HG03442 (cell line): ENCODE results near the gene ANO5.
"Not testable (repeated sequence)": the region's sequence is repeated elsewhere in the genome, so short reads cannot be mapped to it uniquely, and the experiment has no call there.

ENCODE experiments used
- ATAC-seq: cut with Tn5 transposase; IDR thresholded peaks from one replicate; pipeline ENCODE4 v1.9.1; 2021; ENCODE audit warnings: mild to moderate bottlenecking, moderate library complexity; ENCODE audit not compliant: unreplicated experiment

The ANO5 gene

DNA sequence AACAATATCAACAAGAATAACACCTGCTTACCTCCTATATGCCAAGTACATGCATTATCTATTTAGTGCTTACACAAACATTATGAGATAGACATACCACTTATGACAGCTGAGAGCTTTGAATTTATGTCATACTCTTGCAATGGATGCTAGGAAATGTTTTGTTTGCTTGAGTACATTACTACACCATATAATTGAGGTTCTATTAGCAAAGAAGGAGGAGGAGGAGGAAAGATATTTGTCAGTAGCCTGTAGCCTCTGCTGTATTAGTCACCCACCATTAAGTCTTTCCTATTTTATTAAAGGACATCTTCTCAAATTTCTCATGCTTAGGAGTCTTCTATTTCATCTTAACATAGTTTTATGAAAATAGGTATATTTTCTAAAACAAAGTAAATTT lies 6.4 kb downstream of the ANO5 start:
- ATAC-seq = no peak

DNA sequence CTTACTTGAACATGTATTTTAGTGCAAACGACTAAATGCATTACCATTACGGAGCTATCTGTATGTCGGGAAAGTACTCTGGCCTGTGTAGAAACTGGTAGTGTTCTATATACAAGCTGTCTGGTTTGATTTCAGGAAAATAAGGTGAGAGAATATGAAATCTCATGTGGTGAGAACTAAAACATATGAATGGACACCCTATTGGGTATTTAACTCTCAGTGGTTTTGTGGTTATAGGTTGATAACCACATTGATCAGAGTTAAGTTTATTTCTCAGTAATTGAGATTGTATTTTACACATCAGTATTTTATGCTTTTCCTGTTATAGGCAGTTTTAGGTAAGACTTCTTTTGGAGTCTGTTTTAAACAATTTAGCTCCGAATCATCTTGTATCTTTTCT lies 10.4 kb downstream of the ANO5 start:
- ATAC-seq = peak; percentile 50

DNA sequence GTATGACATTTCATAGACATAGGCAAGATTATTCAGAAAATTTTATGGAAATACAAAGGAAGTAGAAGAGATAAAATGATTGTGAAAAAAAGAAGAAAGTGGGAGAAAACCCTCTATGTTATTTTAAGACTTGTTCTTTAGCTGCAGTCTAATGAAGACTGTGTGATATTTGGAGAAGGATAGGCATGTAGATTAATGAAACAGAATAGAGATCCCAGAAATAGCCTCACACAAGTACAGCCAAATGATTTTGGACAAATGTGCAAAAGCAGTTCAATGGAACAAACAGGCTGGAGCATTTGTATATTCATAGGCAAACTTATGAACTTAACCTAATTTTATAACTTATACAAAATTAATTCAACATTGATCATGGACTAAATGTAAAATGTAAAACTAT lies 14.3 kb downstream of the ANO5 start:
- ATAC-seq = no peak

DNA sequence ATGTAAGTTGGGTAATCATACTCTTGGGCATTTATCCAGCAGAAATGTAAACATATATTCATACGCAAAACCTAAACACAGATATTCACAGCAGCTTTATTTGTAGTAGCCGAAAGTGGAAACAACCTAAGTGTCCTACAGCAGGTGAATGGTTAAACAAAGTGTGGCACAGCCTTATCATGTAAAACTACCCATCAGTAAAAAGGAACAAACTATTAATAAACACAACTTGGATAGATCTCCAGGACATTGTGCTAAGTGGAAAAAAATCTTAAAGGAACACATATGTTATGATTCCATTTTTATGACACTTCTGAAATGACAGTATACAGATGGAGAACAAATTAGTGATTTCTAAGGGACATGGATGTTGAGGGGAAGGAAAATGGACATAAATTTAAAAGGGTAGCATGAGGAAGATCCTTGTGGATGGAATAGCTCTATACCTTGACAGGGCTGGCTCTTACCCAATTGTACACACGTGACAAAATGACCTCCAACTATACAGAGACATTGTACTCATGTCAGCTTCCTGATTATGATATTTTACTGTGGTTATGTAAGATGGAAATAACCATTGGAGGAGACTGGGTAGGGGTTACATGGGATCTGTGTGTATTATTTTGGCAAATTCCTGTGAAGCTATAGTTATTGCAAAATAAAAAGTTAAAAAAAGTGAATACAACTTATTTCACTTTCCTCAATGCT lies 15.4 kb downstream of the ANO5 start:
- ATAC-seq = no peak

DNA sequence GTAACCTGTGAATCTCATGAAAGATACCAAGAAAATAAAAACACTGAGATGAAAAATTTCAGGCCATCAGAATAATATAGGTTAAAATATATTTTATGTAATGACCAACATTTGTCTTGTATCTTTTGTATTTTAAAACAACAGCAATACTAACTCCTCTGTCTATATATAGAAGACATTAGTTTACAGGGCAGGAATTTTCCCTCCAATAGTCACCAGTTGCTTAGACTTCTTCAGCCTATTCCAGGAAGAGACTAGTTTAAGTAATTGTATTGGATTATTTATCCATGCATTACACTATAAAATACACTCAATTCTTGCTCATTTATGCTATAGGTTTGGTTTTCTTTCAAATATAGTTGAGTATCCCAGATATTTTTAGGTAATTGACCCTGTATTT lies 24.1 kb downstream of the ANO5 start:
- no peak for ATAC-seq

DNA sequence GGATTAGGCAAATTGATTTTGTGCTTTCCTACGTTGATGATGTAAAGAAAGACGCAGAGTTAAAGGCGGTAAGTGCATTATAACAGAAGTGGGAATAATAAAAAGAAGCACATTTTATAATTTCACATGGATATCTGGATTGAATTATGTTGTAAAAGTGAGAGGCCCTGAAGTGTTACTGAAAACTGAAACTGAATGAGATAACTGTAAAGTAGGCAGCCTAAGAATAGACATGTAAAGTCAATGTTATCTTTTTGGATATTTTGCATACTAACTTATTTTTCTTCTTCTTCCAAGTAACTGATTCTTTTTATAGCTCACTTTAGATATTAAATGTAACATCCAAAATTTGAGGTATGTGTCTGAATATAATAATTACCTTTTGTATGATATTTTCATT lies 28.3 kb downstream of the ANO5 start:
- no peak for ATAC-seq

DNA sequence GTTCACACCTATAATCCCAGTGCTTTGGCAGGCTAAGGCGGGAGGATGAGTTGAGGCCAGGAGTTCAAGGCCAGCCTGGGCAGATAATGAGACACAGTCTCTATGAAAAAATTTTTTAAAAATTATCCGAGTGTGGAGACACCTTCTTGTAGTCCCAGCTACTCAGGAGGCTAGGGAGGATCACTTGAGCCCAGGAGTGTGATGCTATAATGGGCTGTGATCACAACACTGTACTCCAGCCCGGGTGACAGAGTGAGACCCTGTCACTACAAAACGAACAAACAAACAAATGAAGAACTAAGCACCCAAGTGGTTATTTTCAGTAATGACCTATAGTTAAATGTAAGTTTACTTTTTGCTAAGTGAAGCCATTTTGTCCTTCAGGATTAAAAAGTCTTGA lies 32.3 kb downstream of the ANO5 start:
- ATAC-seq = no peak

DNA sequence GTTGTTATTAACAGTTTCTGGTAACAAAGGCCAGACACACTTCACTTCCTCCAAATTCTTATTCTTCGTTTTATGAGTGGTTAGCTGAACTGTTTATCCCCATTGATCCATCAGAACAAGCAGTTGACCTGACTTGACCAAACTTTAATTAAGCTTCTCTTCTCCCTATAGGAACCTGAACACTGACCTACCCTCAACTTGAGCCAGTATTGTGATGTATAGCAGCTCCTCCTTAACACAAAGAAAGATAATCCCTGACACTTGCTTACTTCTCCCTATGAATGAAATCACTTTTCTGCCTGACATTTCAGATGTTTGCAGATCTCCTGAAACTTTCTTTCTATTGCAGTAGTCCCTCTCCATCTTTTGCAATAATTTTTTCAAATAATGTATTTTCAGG lies 41.9 kb downstream of the ANO5 start:
- no peak for ATAC-seq

DNA sequence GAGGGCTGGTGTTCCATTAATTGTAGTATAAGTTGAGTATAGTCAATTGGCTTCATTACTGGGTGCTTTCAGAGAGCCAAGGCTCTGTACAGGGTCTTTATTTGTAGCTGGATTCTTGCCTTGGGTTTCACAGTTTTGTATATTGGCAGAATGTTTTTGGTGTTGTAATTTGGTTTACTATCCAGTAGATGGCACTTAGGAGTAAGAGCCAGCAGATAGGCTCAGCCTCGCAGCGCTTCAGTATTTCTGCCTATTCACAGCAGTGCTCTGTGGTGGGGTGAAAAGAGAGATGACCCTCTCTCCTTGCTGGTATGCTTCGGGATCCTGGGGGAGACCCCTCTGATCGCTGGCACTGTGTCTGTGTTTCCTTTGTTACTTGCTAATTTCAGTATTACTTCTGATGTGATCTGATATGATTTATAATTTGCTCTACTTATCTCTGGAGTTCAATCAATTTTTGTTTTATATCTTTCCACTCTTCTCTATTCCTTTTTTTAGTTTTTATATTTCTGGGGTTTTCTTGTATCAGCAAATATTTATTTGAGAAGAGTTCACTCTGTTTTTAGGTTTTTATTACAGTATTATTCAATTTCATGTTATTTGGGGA lies 52.2 kb downstream of the ANO5 start:
- ATAC-seq = peak; percentile 96

DNA sequence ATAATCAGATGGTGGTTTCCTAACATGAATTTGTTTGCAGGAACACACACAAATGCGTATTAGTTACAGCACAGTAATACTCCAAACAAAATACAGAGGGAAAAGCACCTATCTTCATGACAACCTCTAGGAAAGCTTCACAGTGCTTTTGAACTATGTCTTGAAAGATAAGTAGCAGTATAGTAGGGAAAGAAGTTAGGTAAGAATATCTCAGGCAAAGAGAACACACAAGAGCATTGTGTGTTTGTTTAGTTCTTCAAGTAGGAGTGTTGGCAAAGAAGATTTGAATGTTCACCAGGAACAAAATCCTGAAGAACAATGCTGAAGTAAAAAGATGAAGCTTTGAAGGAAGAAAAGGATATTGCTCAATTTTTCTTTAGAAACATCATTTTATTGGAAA lies 54.1 kb downstream of the ANO5 start:
- ATAC-seq = no peak

DNA sequence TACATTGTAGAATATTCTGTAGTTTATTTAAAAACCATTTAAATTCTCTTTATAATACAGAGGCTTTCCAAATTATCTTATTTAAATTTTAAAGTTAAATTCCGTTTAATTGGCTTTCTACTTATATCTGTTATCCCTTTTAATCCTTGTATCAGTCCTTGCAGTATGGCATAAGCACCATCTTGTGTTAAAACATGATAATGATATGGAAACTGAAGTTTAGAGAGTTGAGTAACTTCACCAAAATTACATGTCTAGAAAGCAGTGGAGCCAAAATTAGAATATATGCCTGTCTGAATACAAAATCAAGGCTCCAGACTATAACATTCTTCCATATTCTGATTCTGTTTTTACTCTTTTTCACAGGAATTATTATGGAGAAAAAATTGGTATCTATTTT lies 57.0 kb downstream of the ANO5 start:
- ATAC-seq = no peak

DNA sequence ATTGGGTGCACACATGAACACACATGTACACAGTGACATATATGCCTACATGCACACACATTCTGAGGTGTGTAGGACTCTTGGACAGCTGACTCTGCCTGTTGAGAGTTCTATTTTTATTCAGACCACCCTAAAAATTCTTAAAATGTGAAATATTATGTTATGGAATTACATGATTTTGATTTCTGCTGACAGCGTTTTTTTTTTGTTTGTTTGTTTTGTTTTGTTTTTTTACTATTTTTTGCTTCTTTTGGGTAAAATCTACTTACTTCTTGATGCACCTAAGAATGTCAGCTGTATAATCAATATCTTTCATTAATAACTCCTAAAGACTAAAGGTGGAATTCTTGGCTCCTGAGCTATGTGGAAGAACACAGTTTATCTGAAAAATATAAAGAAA lies 64.0 kb downstream of the ANO5 start:
- ATAC-seq = no peak

DNA sequence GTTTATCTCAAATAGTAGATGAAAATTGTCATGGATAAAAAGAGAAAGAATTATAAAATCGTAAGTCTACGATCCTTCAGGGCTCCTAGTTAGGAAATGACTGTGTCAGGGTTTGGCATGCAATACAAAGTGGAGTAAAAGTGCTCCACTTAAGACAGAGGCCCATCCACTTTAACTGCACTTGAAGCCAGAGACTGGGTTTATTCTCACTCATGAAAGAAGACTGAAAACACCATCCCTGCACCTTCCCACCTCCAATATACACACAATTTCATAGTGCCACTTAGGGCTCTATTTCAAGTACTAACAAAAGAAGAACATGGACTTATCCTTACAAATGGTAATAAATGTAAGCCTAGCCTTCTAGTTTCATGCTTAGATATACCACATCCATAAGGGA lies 70.7 kb downstream of the ANO5 start:
- ATAC-seq = no peak

DNA sequence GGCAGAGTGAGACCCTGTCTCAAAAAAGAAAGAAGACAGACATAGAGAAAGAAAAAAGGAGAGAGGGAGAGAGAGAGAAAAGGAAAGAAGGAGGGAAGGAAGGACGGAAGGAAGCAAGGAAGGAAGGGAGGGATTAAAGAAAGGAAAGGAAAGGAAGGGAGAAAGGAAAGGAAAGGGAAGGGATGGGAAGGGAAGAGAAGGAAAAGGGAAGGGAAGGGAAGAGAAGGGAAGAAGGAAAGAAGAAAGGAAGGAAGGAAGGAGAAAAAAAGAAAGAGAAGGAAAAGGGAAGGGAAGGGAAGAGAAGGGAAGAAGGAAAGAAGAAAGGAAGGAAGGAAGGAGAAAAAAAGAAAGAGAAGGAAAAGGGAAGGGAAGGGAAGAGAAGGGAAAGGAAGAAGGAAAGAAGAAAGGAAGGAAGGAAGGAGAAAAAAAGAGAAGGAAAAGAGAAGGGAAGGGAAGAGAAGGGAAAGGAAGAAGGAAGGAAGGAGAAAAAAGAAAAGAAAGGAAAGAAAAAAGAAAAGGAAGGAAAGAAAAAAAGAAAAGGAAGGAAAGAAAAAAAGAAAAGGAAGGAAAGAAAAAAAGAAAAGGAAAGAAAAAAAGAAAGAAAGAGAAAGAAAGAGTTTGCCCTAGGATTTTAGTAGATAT lies 76.2 kb downstream of the ANO5 start:
- ATAC-seq = not testable (repeated sequence)

DNA sequence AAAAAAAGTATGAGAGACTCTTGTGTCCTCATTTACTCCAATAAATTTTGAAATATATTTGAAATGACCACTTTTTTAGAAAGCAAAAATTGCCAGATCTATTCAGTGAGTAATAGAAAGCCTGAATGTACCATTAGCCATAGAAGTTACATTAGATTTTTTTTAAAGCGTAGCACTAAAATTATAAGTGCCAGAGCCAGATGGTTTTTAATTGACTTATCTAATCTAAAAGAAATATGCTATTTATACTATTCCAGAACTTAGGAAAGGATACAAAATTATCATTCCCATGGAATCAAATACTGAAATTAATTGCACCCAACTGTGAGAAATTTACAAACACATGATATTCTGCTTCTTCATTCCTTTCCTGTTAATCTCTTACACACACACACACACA lies 80.9 kb downstream of the ANO5 start:
- ATAC-seq = no peak

DNA sequence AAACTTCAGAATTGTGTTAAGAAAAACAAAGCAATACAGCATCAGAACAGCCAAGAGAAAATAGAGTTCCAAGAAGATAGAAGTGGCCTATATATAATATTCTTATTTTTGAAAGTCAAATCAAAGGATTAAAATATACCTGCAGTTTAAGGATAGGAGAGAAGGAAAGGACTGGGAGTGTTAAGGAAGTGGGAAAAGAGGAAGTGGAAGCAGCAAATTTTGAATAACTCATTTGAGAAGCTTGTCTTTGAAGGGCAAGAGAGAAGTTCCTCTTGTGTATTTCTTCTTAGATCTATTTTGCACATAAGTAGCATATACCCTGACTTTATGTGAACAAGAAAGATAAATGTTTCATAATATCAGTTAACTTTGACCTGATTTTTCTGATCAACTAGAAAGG lies 82.7 kb downstream of the ANO5 start:
- ATAC-seq = no peak

DNA sequence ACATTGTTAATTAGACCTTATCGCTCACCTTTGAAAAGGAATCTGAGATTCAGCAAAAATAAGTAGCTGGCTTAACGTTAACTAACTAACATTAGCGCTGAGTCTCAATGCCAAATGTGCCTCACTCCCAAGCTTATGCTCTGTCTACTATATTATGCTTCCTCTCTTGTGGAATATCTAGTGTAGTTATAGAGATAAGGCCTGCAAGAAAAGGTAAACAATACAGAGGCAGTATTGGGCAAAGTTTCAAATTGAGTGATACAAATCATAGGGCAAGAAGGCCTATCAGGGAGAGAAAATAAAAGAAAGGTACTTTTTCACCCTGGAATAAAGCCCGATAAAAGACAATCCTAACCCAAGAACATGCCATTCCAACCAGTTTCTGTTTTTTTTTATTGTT lies 83.7 kb downstream of the ANO5 start:
- ATAC-seq = no peak

DNA sequence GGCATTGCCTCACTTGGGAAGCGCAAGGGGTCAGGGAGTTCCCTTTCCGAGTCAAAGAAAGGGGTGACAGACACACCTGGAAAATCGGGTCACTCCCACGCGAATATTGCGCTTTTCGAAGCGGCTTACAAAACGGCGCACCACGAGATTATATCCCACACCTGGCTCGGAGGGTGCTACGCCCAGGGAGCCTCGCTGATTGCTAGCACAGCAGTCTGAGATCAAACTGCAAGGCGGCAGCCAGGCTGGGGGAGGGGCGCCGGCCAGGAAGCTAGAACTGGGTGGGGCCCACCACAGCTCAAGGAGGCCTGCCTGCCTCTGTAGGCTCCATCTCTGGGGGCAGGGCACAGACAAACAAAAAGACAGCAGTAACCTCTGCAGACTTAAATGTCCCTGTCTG lies 92.1 kb downstream of the ANO5 start:
- not testable (repeated sequence) for ATAC-seq

DNA sequence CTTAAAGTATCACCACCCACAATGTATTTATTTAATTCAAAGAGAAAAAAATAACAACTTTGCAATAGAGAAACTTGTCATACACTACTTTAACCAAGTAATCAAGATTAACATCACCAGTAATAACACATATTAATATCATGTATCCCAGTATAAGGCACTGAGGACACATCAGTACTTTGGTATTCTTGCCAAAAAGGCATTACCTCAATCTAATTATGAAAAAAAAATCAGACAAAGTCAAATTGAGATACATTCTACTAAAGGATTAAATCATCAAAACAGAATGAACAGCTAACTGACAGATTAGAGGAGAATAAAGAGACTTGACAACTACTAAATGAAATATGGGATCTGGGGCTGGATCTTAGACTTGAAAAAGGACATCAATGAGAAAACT lies 109.5 kb downstream of the ANO5 start:
- no peak for ATAC-seq

DNA sequence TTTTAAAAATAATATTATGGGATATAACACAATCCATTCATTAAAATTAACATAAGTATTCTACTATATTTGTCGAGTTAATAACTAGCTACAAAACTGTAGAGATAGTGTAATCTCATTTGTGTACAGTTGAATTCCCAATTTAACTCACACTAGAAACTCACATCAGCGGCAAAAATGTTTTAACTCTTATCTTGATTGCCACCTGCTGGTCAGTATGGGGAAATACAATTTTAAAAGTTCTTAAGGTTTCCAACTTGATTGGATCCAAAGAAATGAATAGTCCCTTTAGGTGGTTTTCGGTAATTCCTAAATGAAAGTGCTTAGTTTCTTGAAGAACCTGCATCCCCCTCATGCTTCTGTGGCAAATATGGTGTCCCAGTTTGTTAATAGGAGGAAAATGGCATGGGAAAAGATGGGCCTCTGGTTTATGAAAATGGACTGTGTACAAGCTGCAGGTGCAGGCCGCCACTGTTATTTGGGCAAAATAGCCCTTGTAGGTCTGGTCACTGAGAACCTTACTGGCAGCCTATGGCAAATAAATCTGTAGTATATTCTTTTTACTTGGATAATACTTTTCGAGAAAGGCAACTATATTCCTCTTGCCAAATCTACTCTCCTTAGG lies 111.6 kb downstream of the ANO5 start:
- ATAC-seq = no peak

DNA sequence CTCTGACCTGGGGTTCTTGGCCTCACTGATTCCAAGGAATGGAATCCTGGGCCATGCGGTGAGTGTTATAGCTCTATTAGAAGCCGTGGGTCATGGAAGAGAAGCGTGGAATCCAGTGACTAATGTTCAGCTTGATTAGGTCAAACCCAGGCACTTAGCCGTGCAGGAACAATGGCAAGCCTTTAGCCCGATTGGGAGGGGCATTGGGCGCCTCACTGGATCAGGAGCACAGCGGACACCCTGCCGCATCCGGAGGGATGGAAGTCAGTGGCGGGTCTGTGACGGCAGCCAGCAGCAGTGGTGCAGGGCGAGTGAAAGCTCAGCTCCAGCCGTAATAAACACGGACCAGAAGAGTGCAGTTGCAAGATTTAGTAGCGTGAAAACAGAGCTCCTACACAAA lies 124.8 kb downstream of the ANO5 start:
- ATAC-seq = no peak

DNA sequence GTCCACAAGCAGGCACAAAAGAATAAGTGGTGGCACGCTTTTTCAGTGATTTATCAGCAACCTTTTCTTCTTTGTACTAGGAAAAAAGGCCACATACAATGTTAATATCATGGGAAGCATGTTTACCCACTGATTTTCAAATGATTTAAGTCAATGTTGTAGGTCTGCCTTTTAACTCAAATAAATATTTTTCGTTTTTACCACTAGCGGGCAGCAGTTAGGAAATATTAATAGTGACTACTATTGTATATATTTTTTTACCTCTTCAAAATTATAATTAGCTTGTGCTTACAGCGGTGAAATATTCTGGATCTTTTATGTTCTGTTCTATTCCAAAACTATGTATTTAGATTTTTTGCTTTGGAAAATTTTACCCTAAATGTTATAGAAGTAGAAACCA lies 138.9 kb downstream of the ANO5 start:
- no peak for ATAC-seq
